ENCODE results near the gene ZFYVE16.

The ZFYVE16 gene

GRCh38 chr5:80408484-80409366 is 861 bp downstream of the ZFYVE16 start:
- peaks cover 2% of the 10 kb centered on the region for H3K36me3 ChIP-seq (replicated peaks; ENCODE audit: low read depth, low read length)
- peak overlapping the region; percentile 29 for H2AFZ ChIP-seq (ENCODE audit: low read depth, low read length)
- no peaks in the 10 kb centered on the region for H4K20me1 ChIP-seq (ENCODE audit: insufficient read depth, low read length)
- no peaks in the 10 kb centered on the region for H3K27me3 ChIP-seq (ENCODE audit: low read depth, low read length)
- TF ChIP-seq, protein P1, sequence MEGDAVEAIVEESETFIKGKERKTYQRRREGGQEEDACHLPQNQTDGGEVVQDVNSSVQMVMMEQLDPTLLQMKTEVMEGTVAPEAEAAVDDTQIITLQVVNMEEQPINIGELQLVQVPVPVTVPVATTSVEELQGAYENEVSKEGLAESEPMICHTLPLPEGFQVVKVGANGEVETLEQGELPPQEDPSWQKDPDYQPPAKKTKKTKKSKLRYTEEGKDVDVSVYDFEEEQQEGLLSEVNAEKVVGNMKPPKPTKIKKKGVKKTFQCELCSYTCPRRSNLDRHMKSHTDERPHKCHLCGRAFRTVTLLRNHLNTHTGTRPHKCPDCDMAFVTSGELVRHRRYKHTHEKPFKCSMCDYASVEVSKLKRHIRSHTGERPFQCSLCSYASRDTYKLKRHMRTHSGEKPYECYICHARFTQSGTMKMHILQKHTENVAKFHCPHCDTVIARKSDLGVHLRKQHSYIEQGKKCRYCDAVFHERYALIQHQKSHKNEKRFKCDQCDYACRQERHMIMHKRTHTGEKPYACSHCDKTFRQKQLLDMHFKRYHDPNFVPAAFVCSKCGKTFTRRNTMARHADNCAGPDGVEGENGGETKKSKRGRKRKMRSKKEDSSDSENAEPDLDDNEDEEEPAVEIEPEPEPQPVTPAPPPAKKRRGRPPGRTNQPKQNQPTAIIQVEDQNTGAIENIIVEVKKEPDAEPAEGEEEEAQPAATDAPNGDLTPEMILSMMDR (IDR thresholded peaks at IDR 0.05; ENCODE audit: low read depth, low read length): no peak
- TF ChIP-seq EZH2phosphoT487 (IDR thresholded peaks at IDR 0.05; ENCODE audit: low read depth): no peak
- no peak overlapping the region for H3K27ac ChIP-seq (ENCODE audit: low read length)
- no peaks in the 10 kb centered on the region for H3K9me3 ChIP-seq (ENCODE audit: insufficient read depth, low read length)
- no peaks in the 10 kb centered on the region; the same call in 1 of the 2 replicates for H3K79me2 ChIP-seq (ENCODE audit: low read length)
- H3K9ac ChIP-seq (ENCODE audit: low read length): peak overlapping the region; percentile 62
- H3K4me2 ChIP-seq (ENCODE audit: low read length): peak overlapping the region; percentile 84
- H3K4me1 ChIP-seq (ENCODE audit: low read length): peaks cover 8% of the 10 kb centered on the region
- peak overlapping the region; percentile 80 for H3K4me3 ChIP-seq (ENCODE audit: low read length)

DNA sequence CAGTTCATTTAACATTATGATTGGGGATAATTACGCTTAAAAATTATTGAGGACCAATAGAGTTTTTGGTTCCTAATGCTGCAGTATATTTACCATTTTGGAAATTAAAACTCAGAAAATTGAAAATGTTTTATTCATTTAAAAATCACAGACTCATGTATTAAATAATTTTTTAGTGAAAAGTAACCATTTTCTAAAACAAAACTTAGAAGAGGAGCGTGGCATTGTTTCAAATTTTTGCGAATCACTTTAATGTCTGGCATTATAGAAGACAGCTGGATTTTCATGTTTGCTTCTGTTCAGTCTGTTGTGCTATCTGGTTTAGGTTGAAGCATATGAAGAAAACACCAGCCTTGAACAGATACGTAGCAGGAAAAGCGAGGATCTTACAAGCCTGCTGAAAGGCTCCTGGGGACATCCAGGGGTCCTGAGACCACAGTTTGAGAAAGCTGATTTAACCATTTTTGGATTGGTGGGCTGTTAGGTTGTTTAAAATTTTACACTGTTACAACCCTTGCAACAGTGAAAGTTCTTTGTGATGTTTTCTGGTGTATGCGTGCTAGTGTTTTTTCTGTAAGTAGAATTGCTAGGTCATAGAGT is 1.6 kb downstream of the ZFYVE16 start:
- Histone ChIP-seq H3K27me3 (ENCODE audit: low read depth, low read length) (no peaks in the 10 kb centered on the region), H3K79me2 (ENCODE audit: low read length) (no peaks in the 10 kb centered on the region; the same call in 1 of the 2 replicates), H3K36me3 (replicated peaks; ENCODE audit: low read depth, low read length) (peaks cover 2% of the 10 kb centered on the region), H3K9ac (ENCODE audit: low read length) (no peak overlapping the region), H4K20me1 (ENCODE audit: insufficient read depth, low read length) (no peaks in the 10 kb centered on the region), H3K4me2 (ENCODE audit: low read length) (peak overlapping the region; percentile 84), H3K4me1 (ENCODE audit: low read length) (peaks cover 8% of the 10 kb centered on the region), H3K27ac (ENCODE audit: low read length) (no peak overlapping the region), H2AFZ (ENCODE audit: low read depth, low read length) (no peak overlapping the region), H3K9me3 (ENCODE audit: insufficient read depth, low read length) (no peaks in the 10 kb centered on the region), H3K4me3 (ENCODE audit: low read length) (peak overlapping the region; percentile 80; the same call in 1 of the 2 replicates)
- TF ChIP-seq, protein P1 (IDR thresholded peaks at IDR 0.05; ENCODE audit: low read depth, low read length): no peak

- Histone ChIP-seq H3K9me3 (ENCODE audit: insufficient read depth, low read length) (no peaks in the 10 kb centered on the region), H3K9ac (ENCODE audit: low read length) (no peak overlapping the region), H3K27me3 (ENCODE audit: low read depth, low read length) (no peaks in the 10 kb centered on the region), H3K36me3 (replicated peaks; ENCODE audit: low read depth, low read length) (peaks cover 2% of the 10 kb centered on the region), H3K79me2 (ENCODE audit: low read length) (no peaks in the 10 kb centered on the region; the same call in 1 of the 2 replicates), H2AFZ (ENCODE audit: low read depth, low read length) (no peak overlapping the region), H3K4me1 (ENCODE audit: low read length) (peaks cover 8% of the 10 kb centered on the region), H3K4me3 (ENCODE audit: low read length) (no peak overlapping the region), H3K27ac (ENCODE audit: low read length) (no peak overlapping the region), H4K20me1 (ENCODE audit: insufficient read depth, low read length) (no peaks in the 10 kb centered on the region), H3K4me2 (ENCODE audit: low read length) (no peak overlapping the region)
- no peak for TF ChIP-seq EZH2phosphoT487 (IDR thresholded peaks at IDR 0.05; ENCODE audit: low read depth)
- TF ChIP-seq, protein P1 (IDR thresholded peaks at IDR 0.05; ENCODE audit: low read depth, low read length): no peak
These were observed 3.8 kb downstream of the ZFYVE16 start for GRCh38 chr5:80411589-80412219.

GRCh38 chr5:80414113-80414512 is 6.2 kb downstream of the ZFYVE16 start:
- no peak overlapping the region for H2AFZ ChIP-seq (ENCODE audit: low read depth, low read length)
- no peaks in the 10 kb centered on the region for H4K20me1 ChIP-seq (ENCODE audit: insufficient read depth, low read length)
- no peak overlapping the region for H3K27ac ChIP-seq (ENCODE audit: low read length)
- no peak overlapping the region for H3K4me3 ChIP-seq (ENCODE audit: low read length)
- no peak for TF ChIP-seq EZH2phosphoT487 (IDR thresholded peaks at IDR 0.05; ENCODE audit: low read depth)
- TF ChIP-seq, protein P1 (IDR thresholded peaks at IDR 0.05; ENCODE audit: low read depth, low read length): no peak
- H3K9ac ChIP-seq (ENCODE audit: low read length): no peak overlapping the region
- H3K4me1 ChIP-seq (ENCODE audit: low read length): peaks cover under 1% of the 10 kb centered on the region; the same call in 1 of the 2 replicates
- H3K4me2 ChIP-seq (ENCODE audit: low read length): no peak overlapping the region
- H3K9me3 ChIP-seq (ENCODE audit: insufficient read depth, low read length): no peaks in the 10 kb centered on the region
- H3K36me3 ChIP-seq (replicated peaks; ENCODE audit: low read depth, low read length): peaks cover 2% of the 10 kb centered on the region
- H3K79me2 ChIP-seq (ENCODE audit: low read length): no peaks in the 10 kb centered on the region; the same call in 1 of the 2 replicates
- H3K27me3 ChIP-seq (ENCODE audit: low read depth, low read length): no peaks in the 10 kb centered on the region

All from OCI-LY3 (cell line).